Erythroblast (primary cell): Measurements from ENCODE around the gene CDK5RAP1.

Experiments used
- GATA1 ChIP-seq: IDR thresholded peaks from 2 replicates; pipeline ENCODE4 v1.6.1; 2011; ENCODE audit warnings: low read depth, mild to moderate bottlenecking, control low read depth, low read length, moderate library complexity
- POLR2A ChIP-seq: IDR thresholded peaks from 2 replicates; pipeline ENCODE4 v1.6.1; 2011; ENCODE audit warnings: mild to moderate bottlenecking, low read length

- no peak for TF ChIP-seq POLR2A
- TF ChIP-seq GATA1: no peak
Observed at GRCh38 chr20:33351696-33352095, 49.6 kb downstream of the CDK5RAP1 start.
